ENCODE measurements around the gene DPF3.

Gene DPF3

DNA sequence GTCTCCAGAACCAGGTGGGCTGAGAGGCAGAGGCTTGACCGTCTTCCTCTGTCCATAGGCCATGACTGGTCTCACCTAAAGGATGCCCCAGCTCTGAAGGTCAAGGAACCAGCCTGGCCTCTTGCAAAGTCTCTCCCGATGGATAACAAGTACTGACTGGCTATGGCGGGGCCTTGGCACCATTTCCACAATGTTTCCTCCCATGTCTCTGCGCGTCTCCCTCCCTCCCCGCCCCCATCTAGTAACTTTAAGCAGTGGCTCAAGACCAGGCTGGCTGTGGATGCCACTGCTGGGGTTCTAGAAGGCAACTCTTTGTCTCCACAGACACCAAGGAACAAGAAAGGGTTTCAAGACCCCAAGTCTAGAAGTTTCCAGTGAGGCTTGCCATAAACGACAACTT, 275.5 kb downstream of the DPF3 start:
- Mint-ChIP-seq H3K36me3 (no peaks in the 10 kb centered on the region), H3K27ac (no peak overlapping the region), H3K4me1 (peaks cover 20 to 22% of the 10 kb centered on the region in 2 donors), H3K27me3 (peaks cover 6 to 7% of the 10 kb centered on the region in 2 donors), H3K4me3 (no peak overlapping the region), H3K9me3 (peaks cover 0 to 5% of the 10 kb centered on the region in 2 donors)
- DNase-seq (no peak), ATAC-seq (replicated peaks) (no peak)

DNA sequence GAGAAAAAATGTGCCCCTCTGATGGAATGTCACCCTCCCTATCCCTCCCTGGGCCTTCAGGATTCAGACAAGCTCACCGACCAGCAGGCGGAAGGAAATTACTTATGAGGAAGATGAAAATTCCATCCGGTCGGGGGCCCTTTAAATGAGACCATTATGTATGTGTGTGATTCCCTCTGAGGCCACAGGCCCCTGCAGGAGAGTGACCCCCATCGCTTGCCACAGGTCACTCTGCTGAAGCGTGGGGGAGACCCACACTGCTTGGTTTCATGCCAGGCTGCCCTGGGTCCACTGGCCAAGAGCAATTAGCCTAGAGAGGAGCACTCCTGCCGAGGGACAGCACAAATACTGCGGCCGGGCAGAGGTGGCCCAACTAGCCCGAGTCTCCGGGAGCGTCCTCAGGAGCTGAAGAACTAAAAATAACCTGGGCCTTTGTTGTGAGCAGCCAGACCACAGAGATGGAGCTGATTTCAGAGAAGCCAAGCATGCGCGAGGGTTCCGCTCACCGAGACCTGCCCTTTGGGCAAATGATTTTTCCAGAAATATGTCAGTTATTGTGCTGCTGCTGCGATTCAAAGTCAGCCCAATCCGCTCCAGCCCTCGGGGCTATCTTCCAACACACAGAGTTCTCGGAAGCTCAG, 276.4 kb downstream of the DPF3 start:
- DNase-seq = no peak
- Mint-ChIP-seq H3K36me3 (no peaks in the 10 kb centered on the region), H3K4me3 (no peak overlapping the region), H3K27me3 (peaks cover 6 to 12% of the 10 kb centered on the region in 2 donors), H3K4me1 (peaks cover 22 to 23% of the 10 kb centered on the region in 2 donors), H3K27ac (no peak overlapping the region), H3K9me3 (peaks cover 0 to under 1% of the 10 kb centered on the region in 2 donors)
- ATAC-seq (replicated peaks) = no peak

DNA sequence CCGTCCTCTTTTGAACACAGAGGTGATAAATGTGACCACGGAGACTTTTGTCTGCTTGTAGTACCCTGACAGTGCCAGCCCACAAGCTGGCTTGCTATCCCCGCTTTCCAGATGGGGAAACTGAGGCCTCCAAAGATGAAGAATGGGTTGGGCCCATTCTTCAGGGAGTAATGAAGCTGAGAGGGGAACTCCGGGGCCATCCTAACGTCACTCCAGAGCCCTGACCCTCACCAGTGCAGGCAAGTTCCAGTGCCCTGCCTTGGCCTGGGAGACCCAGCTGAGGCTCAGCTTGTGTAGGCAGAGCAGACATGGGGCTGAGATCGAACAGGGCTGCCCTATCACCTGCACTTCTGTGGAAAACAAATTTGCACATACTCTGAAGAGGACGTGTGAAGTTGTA, 277.1 kb downstream of the DPF3 start:
- peaks cover 6 to 19% of the 10 kb centered on the region in 2 donors for H3K27me3 Mint-ChIP-seq
- H3K4me1 Mint-ChIP-seq = peaks cover 21 to 23% of the 10 kb centered on the region in 2 donors
- no peak overlapping the region for H3K4me3 Mint-ChIP-seq
- H3K27ac Mint-ChIP-seq = no peak overlapping the region
- H3K36me3 Mint-ChIP-seq = no peaks in the 10 kb centered on the region
- DNase-seq = no peak
- no peak for ATAC-seq (replicated peaks)
- H3K9me3 Mint-ChIP-seq = no peaks in the 10 kb centered on the region

DNA sequence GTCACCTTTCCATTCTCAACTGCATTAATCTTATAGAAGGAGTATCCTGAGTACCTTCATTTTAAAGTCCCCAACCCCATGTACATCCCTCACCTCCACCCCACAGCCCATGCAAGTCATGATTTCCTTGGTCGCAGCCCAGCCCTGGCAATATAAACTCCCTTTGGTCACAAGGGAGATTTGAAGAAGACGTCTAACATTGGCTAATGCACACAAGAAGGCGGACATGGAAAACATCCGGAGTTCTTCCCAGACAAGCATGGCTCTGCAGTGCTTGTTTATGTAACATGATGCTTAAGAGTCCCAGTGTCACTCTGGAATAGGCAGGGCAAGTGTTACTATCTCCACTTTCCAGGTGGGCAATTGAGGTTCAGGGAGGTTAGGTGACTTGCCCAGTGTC, 277.6 kb downstream of the DPF3 start:
- no peak for DNase-seq
- H3K36me3 Mint-ChIP-seq = no peaks in the 10 kb centered on the region
- H3K4me3 Mint-ChIP-seq = no peak overlapping the region
- no peak for ATAC-seq (replicated peaks)
- no peak overlapping the region for H3K27ac Mint-ChIP-seq
- H3K27me3 Mint-ChIP-seq = peaks cover 6 to 19% of the 10 kb centered on the region in 2 donors
- peaks cover 16 to 18% of the 10 kb centered on the region in 2 donors for H3K4me1 Mint-ChIP-seq
- H3K9me3 Mint-ChIP-seq = no peaks in the 10 kb centered on the region

DNA sequence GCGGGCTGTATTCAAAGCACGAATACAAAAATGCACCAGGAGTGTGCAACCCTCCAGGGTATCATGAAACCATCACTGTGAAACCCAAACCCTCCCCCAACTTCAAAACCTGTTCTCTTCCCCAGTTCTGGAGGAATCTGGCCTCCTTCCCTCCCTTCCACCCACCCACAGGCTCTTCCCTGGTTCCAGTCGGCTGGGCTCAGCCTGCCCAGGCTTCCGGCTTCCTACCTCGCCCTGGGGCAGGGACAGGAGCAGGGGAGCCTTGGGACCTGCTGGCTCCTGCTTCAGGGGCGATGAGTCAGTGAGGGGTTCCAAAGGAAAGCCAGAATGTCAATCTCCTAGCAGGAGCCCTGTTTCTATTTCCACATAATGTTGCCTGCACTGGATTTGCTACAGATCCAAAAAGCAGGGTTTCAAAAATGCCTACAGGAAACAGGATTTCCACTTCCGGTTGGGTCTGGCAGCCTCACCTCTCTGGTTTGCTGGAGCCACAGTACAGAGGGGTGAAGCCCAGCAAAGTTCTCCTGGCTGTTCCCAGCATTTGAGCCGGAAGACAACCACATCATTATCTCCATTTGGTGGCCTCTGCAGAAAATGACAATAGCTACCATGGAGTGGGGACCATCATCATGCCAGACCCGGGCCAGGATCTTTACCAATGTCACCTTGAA, 278.3 kb downstream of the DPF3 start:
- H3K4me1 Mint-ChIP-seq = peaks cover 11 to 16% of the 10 kb centered on the region in 2 donors
- H3K4me3 Mint-ChIP-seq = no peak overlapping the region
- ATAC-seq (replicated peaks) (no peak), DNase-seq (no peak)
- no peaks in the 10 kb centered on the region for H3K36me3 Mint-ChIP-seq
- peaks cover 6 to 19% of the 10 kb centered on the region in 2 donors for H3K27me3 Mint-ChIP-seq
- H3K9me3 Mint-ChIP-seq = no peaks in the 10 kb centered on the region
- H3K27ac Mint-ChIP-seq = no peak overlapping the region

DNA sequence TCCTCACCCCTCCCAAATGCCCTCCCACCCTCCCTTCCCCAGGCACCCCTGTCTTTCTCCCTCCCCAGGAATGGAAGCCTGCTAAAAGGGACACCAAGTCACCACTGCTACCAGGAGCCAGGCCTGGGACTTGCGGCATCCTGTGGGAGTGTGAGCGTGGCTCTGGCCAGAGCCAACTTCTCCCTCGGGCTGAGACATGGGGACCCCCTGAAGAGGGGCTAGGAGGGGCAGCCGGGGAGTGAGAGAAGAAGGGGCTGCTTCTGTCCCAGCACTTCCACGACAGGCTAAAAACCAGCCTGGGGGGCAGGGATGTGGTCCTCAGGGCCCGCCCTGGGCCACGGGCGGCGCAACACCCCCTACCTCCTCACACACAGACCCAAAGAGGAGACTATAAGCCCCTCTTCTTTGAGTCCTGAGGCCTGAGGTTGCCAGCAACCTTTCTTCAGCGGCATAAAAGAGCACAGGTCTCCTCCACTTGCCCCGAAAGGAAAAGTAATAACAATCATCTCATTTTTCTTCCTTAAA, 278.9 kb downstream of the DPF3 start:
- Mint-ChIP-seq H3K27ac (no peak overlapping the region), H3K9me3 (no peaks in the 10 kb centered on the region), H3K36me3 (no peaks in the 10 kb centered on the region), H3K27me3 (peaks cover 6 to 19% of the 10 kb centered on the region in 2 donors), H3K4me1 (peaks cover 13 to 15% of the 10 kb centered on the region in 2 donors), H3K4me3 (no peak overlapping the region)
- DNase-seq = no peak
- ATAC-seq (replicated peaks) = no peak

DNA sequence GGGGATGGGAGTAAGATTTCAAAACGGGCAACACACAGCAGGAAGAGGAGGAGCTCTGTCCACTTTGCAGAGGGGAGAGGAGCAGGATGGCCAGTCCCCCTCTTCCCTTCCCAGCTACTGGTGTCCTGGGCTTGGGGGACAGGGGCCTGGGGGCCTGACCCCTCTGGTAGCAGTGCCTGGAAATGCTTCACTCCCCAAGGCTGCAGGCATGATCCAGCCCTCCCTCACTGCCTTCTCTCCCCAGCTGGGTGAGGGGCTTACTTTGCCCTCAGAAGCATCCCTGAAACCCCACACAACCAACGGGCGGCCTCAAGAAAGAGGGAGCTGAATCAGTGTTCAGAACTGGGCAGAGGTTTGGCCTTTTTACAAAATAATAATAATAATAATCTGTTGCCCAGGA, 279.5 kb downstream of the DPF3 start:
- no peak overlapping the region for H3K4me3 Mint-ChIP-seq
- ATAC-seq (replicated peaks) (no peak), DNase-seq (no peak)
- peaks cover 14 to 15% of the 10 kb centered on the region in 2 donors for H3K4me1 Mint-ChIP-seq
- no peaks in the 10 kb centered on the region for H3K36me3 Mint-ChIP-seq
- H3K9me3 Mint-ChIP-seq = no peaks in the 10 kb centered on the region
- no peak overlapping the region for H3K27ac Mint-ChIP-seq
- peaks cover 6 to 19% of the 10 kb centered on the region in 2 donors for H3K27me3 Mint-ChIP-seq

DNA sequence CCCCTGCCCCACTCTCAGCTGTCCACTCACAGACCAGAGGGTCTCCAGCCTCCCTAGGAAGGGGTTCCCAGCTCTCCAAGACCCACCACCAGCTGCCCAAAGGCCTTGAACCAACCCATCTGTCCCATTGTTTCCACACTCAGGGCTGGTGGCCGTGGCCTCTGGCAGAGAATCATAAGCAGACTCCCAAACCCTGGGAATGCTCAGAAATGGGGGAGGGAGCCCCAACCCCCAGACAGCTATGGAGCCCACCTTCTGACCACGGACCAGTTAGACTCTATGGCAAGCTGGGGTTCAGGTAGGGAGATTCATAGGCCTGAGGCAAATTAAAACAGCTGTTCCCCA, 280.0 kb downstream of the DPF3 start:
- Mint-ChIP-seq H3K4me3 (no peak overlapping the region), H3K9me3 (no peaks in the 10 kb centered on the region), H3K27ac (no peak overlapping the region), H3K27me3 (peaks cover 6 to 19% of the 10 kb centered on the region in 2 donors), H3K4me1 (peaks cover 14 to 15% of the 10 kb centered on the region in 2 donors), H3K36me3 (no peaks in the 10 kb centered on the region)
- DNase-seq (no peak), ATAC-seq (replicated peaks) (no peak)

DNA sequence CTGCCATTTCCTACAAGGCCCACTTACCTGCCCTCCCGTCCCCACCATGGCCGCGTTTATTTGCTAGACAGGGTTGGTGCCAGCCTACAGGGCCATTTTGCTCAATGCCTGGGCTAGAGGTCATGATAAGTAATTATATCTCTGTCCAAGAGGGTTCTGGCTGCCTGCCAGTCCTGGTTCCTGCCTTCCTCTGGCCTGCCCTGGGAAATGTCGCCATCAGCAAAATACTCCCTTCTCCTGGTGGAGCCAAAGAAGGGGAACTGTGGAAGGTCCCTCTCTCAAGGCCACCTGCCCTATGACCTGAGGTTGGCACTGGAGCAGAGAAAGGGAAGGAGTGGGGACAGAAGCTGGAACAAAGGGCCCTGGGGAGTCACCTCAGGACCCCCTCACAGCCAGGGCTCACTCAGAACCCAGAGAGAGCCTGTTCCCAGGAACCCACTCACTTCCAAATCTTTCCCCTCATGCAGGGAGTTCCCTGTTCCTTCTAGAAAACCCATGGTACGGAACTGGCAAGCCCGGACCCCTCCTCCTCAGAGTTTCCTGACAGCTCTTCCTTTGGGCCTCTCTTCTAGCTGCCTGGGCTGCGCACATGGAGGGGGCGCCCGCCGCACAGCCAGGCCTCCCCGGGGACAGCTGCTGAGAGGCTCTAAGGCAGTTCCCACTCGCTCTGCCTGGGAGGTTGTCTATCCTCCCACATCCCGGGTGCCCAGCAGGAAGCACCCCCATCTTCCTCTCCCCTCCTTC, 280.5 kb downstream of the DPF3 start:
- Mint-ChIP-seq H3K9me3 (no peaks in the 10 kb centered on the region), H3K36me3 (no peaks in the 10 kb centered on the region), H3K4me3 (no peak overlapping the region), H3K4me1 (peaks cover 14 to 15% of the 10 kb centered on the region in 2 donors), H3K27me3 (peaks cover 6 to 19% of the 10 kb centered on the region in 2 donors), H3K27ac (no peak overlapping the region)
- ATAC-seq (replicated peaks) (no peak), DNase-seq (no peak)

DNA sequence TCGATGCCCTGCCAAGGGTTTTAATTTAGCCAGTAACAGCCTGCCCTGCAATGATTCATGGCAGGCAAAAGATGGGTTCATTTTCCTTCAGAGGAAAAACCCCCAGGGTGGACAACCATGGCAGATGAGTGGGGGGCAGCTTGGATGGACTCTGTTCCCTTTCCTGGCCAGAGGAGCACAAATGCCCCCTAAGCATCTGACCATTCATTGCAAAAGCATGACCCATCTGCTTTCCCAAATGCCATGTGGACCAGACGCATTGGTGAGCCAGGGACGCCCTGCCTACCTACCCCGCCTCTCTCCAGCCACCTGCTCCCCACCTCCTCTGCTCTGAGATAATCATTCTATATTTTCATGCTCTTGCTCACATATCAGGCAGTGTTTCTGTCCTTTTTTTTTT, 281.9 kb downstream of the DPF3 start:
- ATAC-seq (replicated peaks) = no peak
- DNase-seq = no peak
- peaks cover 6 to 19% of the 10 kb centered on the region in 2 donors for H3K27me3 Mint-ChIP-seq
- H3K27ac Mint-ChIP-seq = no peak overlapping the region
- H3K4me1 Mint-ChIP-seq = peaks cover 14 to 15% of the 10 kb centered on the region in 2 donors
- no peaks in the 10 kb centered on the region for H3K36me3 Mint-ChIP-seq
- no peak overlapping the region for H3K4me3 Mint-ChIP-seq
- H3K9me3 Mint-ChIP-seq = no peaks in the 10 kb centered on the region

DNA sequence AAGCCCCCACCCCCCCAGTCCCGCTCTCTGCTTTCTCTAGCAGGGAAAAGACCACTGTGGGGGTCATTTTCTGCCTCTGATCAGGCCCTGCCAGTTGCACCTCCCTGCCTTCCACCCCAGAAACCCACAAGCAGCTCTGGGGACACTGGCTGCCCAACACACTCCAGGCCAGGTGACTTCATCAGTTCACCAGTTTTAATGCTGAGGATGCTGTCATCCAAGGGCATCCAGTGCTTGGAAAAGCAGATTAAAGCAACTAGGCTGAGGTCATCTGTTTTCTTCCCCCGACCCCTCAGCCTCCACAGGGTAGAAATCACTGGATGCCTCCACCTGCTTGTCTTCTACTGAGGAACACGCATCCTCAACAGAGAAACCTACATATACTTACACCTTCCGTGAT, 282.4 kb downstream of the DPF3 start:
- no peak for DNase-seq
- peaks cover 6 to 19% of the 10 kb centered on the region in 2 donors for H3K27me3 Mint-ChIP-seq
- H3K4me3 Mint-ChIP-seq = no peak overlapping the region
- H3K36me3 Mint-ChIP-seq = no peaks in the 10 kb centered on the region
- H3K27ac Mint-ChIP-seq = no peak overlapping the region
- H3K9me3 Mint-ChIP-seq = no peaks in the 10 kb centered on the region
- H3K4me1 Mint-ChIP-seq = peaks cover 14 to 15% of the 10 kb centered on the region in 2 donors
- ATAC-seq (replicated peaks) = no peak

DNA sequence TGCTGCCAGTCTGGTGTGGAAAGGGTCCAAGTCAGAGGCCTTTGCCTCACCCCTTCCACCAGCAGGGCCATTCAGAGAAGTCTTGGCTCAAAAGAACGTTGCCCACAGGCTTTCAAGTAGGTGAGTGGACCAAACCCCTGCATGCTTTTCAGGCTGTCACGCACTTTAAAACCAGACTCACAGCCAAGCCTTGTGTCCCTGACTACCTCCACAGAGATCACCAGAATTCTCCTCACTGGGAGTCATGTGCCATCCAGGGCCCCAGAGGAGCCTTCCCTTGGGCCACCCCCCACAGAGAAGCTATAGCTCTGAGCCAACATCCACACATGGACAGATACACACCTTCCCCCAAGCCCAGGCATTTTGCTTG, 283.1 kb downstream of the DPF3 start:
- peaks cover 9 to 14% of the 10 kb centered on the region in 2 donors for H3K4me1 Mint-ChIP-seq
- H3K9me3 Mint-ChIP-seq = no peaks in the 10 kb centered on the region
- no peak overlapping the region for H3K4me3 Mint-ChIP-seq
- ATAC-seq (replicated peaks) (no peak), DNase-seq (no peak)
- H3K27me3 Mint-ChIP-seq = peaks cover 6 to 19% of the 10 kb centered on the region in 2 donors
- H3K27ac Mint-ChIP-seq = no peak overlapping the region
- no peaks in the 10 kb centered on the region for H3K36me3 Mint-ChIP-seq

DNA sequence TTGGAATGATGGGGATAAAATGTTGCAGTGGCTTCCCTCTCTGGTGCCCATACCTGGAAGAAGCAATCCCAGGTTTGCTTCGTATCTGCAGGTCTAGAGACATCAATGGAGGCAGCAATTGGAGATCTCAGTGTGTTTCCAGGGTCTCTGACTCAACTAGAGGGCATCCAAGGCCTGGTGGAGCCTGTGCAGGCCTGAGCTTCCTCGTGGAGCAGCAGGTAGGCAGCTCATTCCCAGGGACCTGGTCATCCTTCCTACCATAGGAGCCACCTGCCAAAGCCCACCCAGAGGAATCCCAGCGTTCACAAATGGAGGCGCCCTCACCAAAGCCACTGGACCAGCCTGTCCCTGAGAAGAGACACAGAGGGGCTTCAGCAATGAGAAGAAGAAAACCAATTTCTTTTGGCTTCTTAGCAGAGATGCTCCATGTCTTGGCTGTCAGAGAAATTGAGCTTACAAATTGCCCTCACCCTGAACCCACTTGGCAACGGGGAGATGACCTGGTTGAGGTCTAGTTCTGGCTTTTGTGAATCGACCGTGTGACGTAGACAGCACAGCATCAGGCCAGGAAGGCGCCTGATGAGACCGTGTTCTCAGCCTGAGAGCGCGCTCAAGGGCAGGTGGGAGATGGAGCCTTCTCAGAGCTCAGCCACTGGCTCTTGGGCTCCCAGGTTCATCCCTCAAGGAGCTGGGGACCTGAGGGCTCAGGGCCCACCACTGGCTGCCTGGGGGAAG, 283.6 kb downstream of the DPF3 start:
- H3K9me3 Mint-ChIP-seq = no peaks in the 10 kb centered on the region
- ATAC-seq (replicated peaks) (no peak), DNase-seq (no peak)
- no peak overlapping the region for H3K27ac Mint-ChIP-seq
- peaks cover 6 to 19% of the 10 kb centered on the region in 2 donors for H3K27me3 Mint-ChIP-seq
- H3K36me3 Mint-ChIP-seq = no peaks in the 10 kb centered on the region
- H3K4me1 Mint-ChIP-seq = peaks cover 9 to 14% of the 10 kb centered on the region in 2 donors
- H3K4me3 Mint-ChIP-seq = no peak overlapping the region
